H9 (cell line): Measurements from ENCODE around the gene GALR3. TPM values are rescaled to one million over a fixed set of nuclear protein-coding genes. Genes with fewer than 3 reads are reported as not detected.

Source experiments
- DNase-seq: peaks from one replicate; pipeline ENCODE4 v3.0.0-alpha.2; 2017
- H2AFZ ChIP-seq: one replicate; pipeline ENCODE4 v1.6.1; 2013; ENCODE audit warnings: mild to moderate bottlenecking, low read length, control low read depth, moderate library complexity
- H2AK5ac ChIP-seq: 2 replicates; pipeline ENCODE4 v1.6.1; 2013; ENCODE audit warnings: low read length, control low read depth, mixed read lengths; ENCODE audit not compliant: insufficient read length
- H2BK120ac ChIP-seq: one replicate; pipeline ENCODE4 v1.6.1; 2013; ENCODE audit warnings: low read depth, mild to moderate bottlenecking, low read length, control low read depth, inconsistent platforms; ENCODE audit not compliant: poor library complexity, severe bottlenecking
- H2BK12ac ChIP-seq: 2 replicates; pipeline ENCODE4 v1.6.1; 2013; ENCODE audit warnings: low read length, control low read depth, mixed read lengths, low read depth; ENCODE audit not compliant: insufficient read length
- H2BK15ac ChIP-seq: 2 replicates; pipeline ENCODE4 v1.6.1; 2013; ENCODE audit warnings: low read depth, low read length, control low read depth
- H2BK20ac ChIP-seq: one replicate; pipeline ENCODE4 v1.6.1; 2013; ENCODE audit warnings: low read depth, mild to moderate bottlenecking, low read length, control low read depth, inconsistent platforms; ENCODE audit not compliant: poor library complexity, severe bottlenecking
- H2BK5ac ChIP-seq: 2 replicates; pipeline ENCODE4 v1.6.1; 2013; ENCODE audit warnings: low read length, control low read depth, mixed read lengths; ENCODE audit not compliant: insufficient read length
- H3K14ac ChIP-seq: 2 replicates; pipeline ENCODE4 v1.6.1; 2013; ENCODE audit warnings: low read length, control low read depth; ENCODE audit not compliant: insufficient read depth
- H3K18ac ChIP-seq: 2 replicates; pipeline ENCODE4 v1.6.1; 2013; ENCODE audit warnings: low read depth, mild to moderate bottlenecking, mixed read lengths, low read length, control low read depth; ENCODE audit not compliant: insufficient read length
- H3K23ac ChIP-seq: 2 replicates; pipeline ENCODE4 v1.6.1; 2013; ENCODE audit warnings: low read length, control low read depth, mixed read lengths, low read depth; ENCODE audit not compliant: insufficient read length
- H3K23me2 ChIP-seq: 2 replicates; pipeline ENCODE4 v1.6.1; 2013; ENCODE audit warnings: low read depth, mild to moderate bottlenecking, mixed read lengths, low read length, control low read depth; ENCODE audit not compliant: insufficient read length, poor library complexity, severe bottlenecking
- H3K27ac ChIP-seq: 2 replicates; pipeline ENCODE4 v1.5.1; 2013; ENCODE audit warnings: low read length, control low read depth, mixed read lengths, low read depth; ENCODE audit not compliant: insufficient read length
- H3K27me3 ChIP-seq: 2 replicates; pipeline ENCODE4 v1.6.1; 2013; ENCODE audit warnings: low read length, control low read depth, inconsistent platforms; ENCODE audit not compliant: insufficient read depth
- H3K4ac ChIP-seq: 2 replicates; pipeline ENCODE4 v1.6.1; 2013; ENCODE audit warnings: low read depth, mild to moderate bottlenecking, control low read depth, inconsistent platforms, low read length, moderate library complexity
- H3K4me1 ChIP-seq: 2 replicates; pipeline ENCODE4 v1.6.1; 2013; ENCODE audit warnings: low read length, control low read depth, inconsistent platforms; ENCODE audit not compliant: insufficient read depth
- H3K4me2 ChIP-seq: 2 replicates; pipeline ENCODE4 v1.6.1; 2013; ENCODE audit warnings: low read length, control low read depth, mixed read lengths; ENCODE audit not compliant: insufficient read length, insufficient read depth
- H3K56ac ChIP-seq: 2 replicates; pipeline ENCODE4 v1.6.1; 2013; ENCODE audit warnings: low read depth, mild to moderate bottlenecking, mixed read lengths, low read length, control low read depth; ENCODE audit not compliant: insufficient read length
- H3K79me1 ChIP-seq: 2 replicates; pipeline ENCODE4 v1.6.1; 2013; ENCODE audit warnings: low read depth, mild to moderate bottlenecking, moderate library complexity, low read length, control low read depth, inconsistent platforms; ENCODE audit not compliant: insufficient read depth, poor library complexity, severe bottlenecking
- H3K79me2 ChIP-seq: 2 replicates; pipeline ENCODE4 v1.6.1; 2013; ENCODE audit warnings: low read length, control low read depth, inconsistent platforms; ENCODE audit not compliant: insufficient read depth
- H3K9ac ChIP-seq: 2 replicates; pipeline ENCODE4 v1.6.1; 2013; ENCODE audit warnings: low read length, control low read depth, mixed read lengths; ENCODE audit not compliant: insufficient read length; ENCODE audit errors: extremely low read depth
- H3K9me3 ChIP-seq: one replicate; pipeline ENCODE4 v1.6.1; 2013; ENCODE audit warnings: low read depth, low read length, inconsistent platforms; ENCODE audit not compliant: control insufficient read depth
- H3T11ph ChIP-seq: one replicate; pipeline ENCODE4 v1.6.1; 2013; ENCODE audit warnings: mild to moderate bottlenecking, low read length, control low read depth, inconsistent platforms
- H4K20me1 ChIP-seq: one replicate; pipeline ENCODE4 v1.6.1; 2013; ENCODE audit not compliant: control insufficient read depth, insufficient read length, insufficient read depth
- H4K5ac ChIP-seq: 2 replicates; pipeline ENCODE4 v1.6.1; 2013; ENCODE audit warnings: low read depth, mild to moderate bottlenecking, mixed read lengths, low read length, control low read depth; ENCODE audit not compliant: insufficient read length
- H4K8ac ChIP-seq: replicated peaks from 2 replicates; pipeline ENCODE4 v1.6.1; 2013; ENCODE audit warnings: low read length, control low read depth, mixed read lengths, low read depth; ENCODE audit not compliant: insufficient read length
- H4K91ac ChIP-seq: 2 replicates; pipeline ENCODE4 v1.6.1; 2013; ENCODE audit warnings: low read depth, mild to moderate bottlenecking, moderate library complexity, mixed read lengths, low read length, control low read depth; ENCODE audit not compliant: insufficient read length
- H3K27ac Mint-ChIP-seq, 3 experiments: 2 replicates in 2 of 3; 3 replicates in 1 of 3; pipeline ENCODE4 v1.8.0; 2020 to 2021; ENCODE audit warnings: mixed read lengths in 3 of 3, mild to moderate bottlenecking in 1 of 3, moderate library complexity in 1 of 3
- H3K27me3 Mint-ChIP-seq: 2 replicates; pipeline ENCODE4 v1.8.0; 2021; ENCODE audit warnings: low read depth, mild to moderate bottlenecking, moderate library complexity, mixed read lengths
- H3K36me3 Mint-ChIP-seq, 3 experiments: 2 replicates in 2 of 3; 3 replicates in 1 of 3; pipeline ENCODE4 v1.8.0; 2020 to 2021; ENCODE audit warnings: low read depth in 3 of 3, mixed read lengths in 3 of 3; ENCODE audit not compliant: insufficient read depth in 1 of 3
- H3K4me1 Mint-ChIP-seq, 2 experiments: 2 replicates each; pipeline ENCODE4 v1.8.0; 2020; ENCODE audit warnings: mixed read lengths in 2 of 2
- H3K4me3 Mint-ChIP-seq, 2 experiments: 2 replicates in 1 of 2; 3 replicates in 1 of 2; pipeline ENCODE4 v1.8.0; 2020 to 2021; ENCODE audit warnings: mild to moderate bottlenecking in 2 of 2, mixed read lengths in 2 of 2, moderate library complexity in 1 of 2
- H3K9me3 Mint-ChIP-seq, 2 experiments: 2 replicates in 1 of 2; 3 replicates in 1 of 2; pipeline ENCODE4 v1.8.0; 2020; ENCODE audit warnings: mild to moderate bottlenecking in 2 of 2, mixed read lengths in 2 of 2, moderate library complexity in 1 of 2
- CTCF ChIP-seq: fragments of 200-600 bp; sonication (generic); conservative IDR thresholded peaks from 3 replicates; pipeline ENCODE4 v1.8.0; 2021; ENCODE audit warnings: antibody characterized with exemption, mild to moderate bottlenecking
- WGBS: extraction: QIAGEN DNeasy Blood & Tissue Kit; methylation state at CpG from one replicate; pipeline ENCODE4 v1.1.7; 2013; ENCODE audit warnings: missing lambda C conversion rate, low lambda C conversion rate, mixed read lengths; ENCODE audit not compliant: insufficient read length; ENCODE audit errors: extremely low coverage; 5-methylcytosine and 5-hydroxymethylcytosine counted together
- total RNA-seq: library from RNA; stranded (reverse); gene quantifications from 2 replicates; pipeline ENCODE4 v1.2.1, GENCODE V29; 2021

GALR3 gene
- total RNA-seq, 1 experiment from 2014 or later: 0.59 TPM

DNA sequence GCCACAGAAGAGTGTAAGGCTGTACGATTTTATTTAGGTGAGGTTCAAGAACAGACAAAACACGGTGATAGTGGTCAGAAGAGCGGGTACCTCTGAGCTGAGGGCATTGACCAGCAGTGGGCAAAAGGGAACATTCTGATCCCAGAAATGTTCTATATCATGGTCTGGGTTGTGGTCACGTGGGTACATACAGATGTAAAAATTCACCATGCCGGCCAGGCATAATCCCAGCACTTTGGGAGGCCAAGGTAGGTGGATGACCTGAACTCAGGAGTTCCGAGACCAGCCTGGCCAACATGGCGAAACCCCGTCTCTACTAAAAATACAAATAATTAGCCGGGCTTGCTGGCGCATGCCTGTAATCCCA, 46.6 kb upstream of the GALR3 start:
- Mint-ChIP-seq H3K4me1 (peaks cover 12 to 25% of the 10 kb centered on the region in 2 experiments), H3K4me3 (no peak overlapping the region), H3K9me3 (no peaks in the 10 kb centered on the region), H3K36me3 (peaks cover 3 to 27% (median 20%) of the 10 kb centered on the region in 3 experiments; a peak in 6 of 7 replicates), H3K27me3 (peaks cover 32% of the 10 kb centered on the region), H3K27ac (peak overlapping the region in 1 of 3 experiments; percentile 35; a peak in 1 of 7 replicates)
- Histone ChIP-seq H4K20me1 (no peaks in the 10 kb centered on the region), H4K8ac (no peak overlapping the region), H2BK15ac (no peak overlapping the region), H3K4ac (no peak overlapping the region), H3K18ac (no peak overlapping the region), H2BK5ac (no peak overlapping the region), H4K91ac (no peak overlapping the region), H3K23ac (no peak overlapping the region), H2BK20ac (no peak overlapping the region), H2BK12ac (no peak overlapping the region), H3K79me2 (no peaks in the 10 kb centered on the region), H3K9me3 (no peaks in the 10 kb centered on the region), H2AFZ (no peak overlapping the region), H3K56ac (no peak overlapping the region), H3K4me2 (no peak overlapping the region), H3K79me1 (no peaks in the 10 kb centered on the region), H3K4me1 (no peaks in the 10 kb centered on the region), H3K9ac (no peak overlapping the region), H2BK120ac (no peak overlapping the region), H3K14ac (no peak overlapping the region), H2AK5ac (no peak overlapping the region), H3K27me3 (no peaks in the 10 kb centered on the region; the same call in 1 of the 2 replicates), H3K27ac (no peak overlapping the region), H4K5ac (no peak overlapping the region), H3K23me2 (no peaks in the 10 kb centered on the region), H3T11ph (no peak overlapping the region)
- DNase-seq: no peak
- WGBS: no CpG with 5 or more reads among the region's 10 CpGs
- no peak for TF ChIP-seq CTCF
